ENCODE results near the gene COPG2. TPM values are rescaled to one million over a fixed set of nuclear protein-coding genes. Genes with fewer than 3 reads are reported as not detected.
"Not testable (repeated sequence)": the region's sequence is repeated elsewhere in the genome, so short reads cannot be mapped to it uniquely, and the experiment has no call there.

COPG2 gene
- total RNA-seq, 1 donor from 2014 or later, result 15.3 TPM

GRCh38 chr7:130529417-130529816 lies 139.1 kb downstream of the COPG2 start:
- Mint-ChIP-seq H3K27me3 (no peaks in the 10 kb centered on the region), H3K27ac (no peak overlapping the region), H3K4me3 (no peak overlapping the region), H3K36me3 (ENCODE audit: low read depth) (peaks cover 3% of the 10 kb centered on the region), H3K4me1 (no peaks in the 10 kb centered on the region), H3K9me3 (no peaks in the 10 kb centered on the region)
- CTCF ChIA-PET, result no interaction called here
- no peak for DNase-seq
- no peak for TF ChIP-seq CTCF (IDR thresholded peaks at IDR 0.05)
- intact Hi-C loops (cut with micrococcal nuclease), result no loop called here
- POLR2A ChIA-PET, result no interaction called here
- ATAC-seq (ENCODE audit: low read depth), result no peak

- H3K4me3 Mint-ChIP-seq; CTCF ChIA-PET; H3K36me3 Mint-ChIP-seq (ENCODE audit: low read depth); ATAC-seq (ENCODE audit: low read depth); POLR2A ChIA-PET; H3K9me3 Mint-ChIP-seq; H3K4me1 Mint-ChIP-seq; DNase-seq; H3K27me3 Mint-ChIP-seq; intact Hi-C loops (cut with micrococcal nuclease); H3K27ac Mint-ChIP-seq: not testable (repeated sequence)
Measured at GRCh38 chr7:130527752-130528355, 140.7 kb downstream of the COPG2 start.

GRCh38 chr7:130524628-130525027 lies 143.9 kb downstream of the COPG2 start:
- ChIA-PET POLR2A (no interaction called here), CTCF (no interaction called here)
- H3K4me1 Mint-ChIP-seq, result no peaks in the 10 kb centered on the region
- H3K9me3 Mint-ChIP-seq, result no peaks in the 10 kb centered on the region
- no peaks in the 10 kb centered on the region for H3K27me3 Mint-ChIP-seq
- H3K36me3 Mint-ChIP-seq (ENCODE audit: low read depth), result peaks cover 3% of the 10 kb centered on the region
- no peak overlapping the region for H3K27ac Mint-ChIP-seq
- intact Hi-C loops (cut with micrococcal nuclease), result no loop called here
- TF ChIP-seq CTCF (IDR thresholded peaks at IDR 0.05), result no peak
- no peak overlapping the region for H3K4me3 Mint-ChIP-seq
- DNase-seq (no peak), ATAC-seq (ENCODE audit: low read depth) (no peak)

- POLR2A ChIA-PET; H3K27ac Mint-ChIP-seq; CTCF ChIA-PET; H3K27me3 Mint-ChIP-seq; ATAC-seq (ENCODE audit: low read depth); H3K4me1 Mint-ChIP-seq; H3K9me3 Mint-ChIP-seq; intact Hi-C loops (cut with micrococcal nuclease); H3K36me3 Mint-ChIP-seq (ENCODE audit: low read depth); DNase-seq; H3K4me3 Mint-ChIP-seq: not testable (repeated sequence)
Measured at GRCh38 chr7:130523519-130524125, 144.9 kb downstream of the COPG2 start.

- Mint-ChIP-seq H3K9me3 (no peaks in the 10 kb centered on the region), H3K4me3 (no peak overlapping the region), H3K27ac (no peak overlapping the region), H3K4me1 (no peaks in the 10 kb centered on the region), H3K27me3 (no peaks in the 10 kb centered on the region), H3K36me3 (ENCODE audit: low read depth) (no peaks in the 10 kb centered on the region)
- ATAC-seq (ENCODE audit: low read depth), result no peak
- no peak for DNase-seq
- intact Hi-C loops (cut with micrococcal nuclease), result no loop called here
- CTCF ChIA-PET, result no interaction called here
- POLR2A ChIA-PET, result no interaction called here
- TF ChIP-seq CTCF (IDR thresholded peaks at IDR 0.05), result no peak
Measured at GRCh38 chr7:130521258-130521951, 147.1 kb downstream of the COPG2 start.

GRCh38 chr7:130515315-130516040 lies 153.1 kb downstream of the COPG2 start:
- ChIA-PET CTCF (no interaction called here), POLR2A (no interaction called here)
- intact Hi-C loops (cut with micrococcal nuclease), result no loop called here

More at GRCh38 chr7:130515315-130516040, 153.1 kb downstream of the COPG2 start:
- DNase-seq, result no peak
- Mint-ChIP-seq H3K4me1 (no peaks in the 10 kb centered on the region), H3K36me3 (ENCODE audit: low read depth) (no peaks in the 10 kb centered on the region), H3K27ac (no peak overlapping the region), H3K4me3 (no peak overlapping the region), H3K9me3 (no peaks in the 10 kb centered on the region), H3K27me3 (no peaks in the 10 kb centered on the region)
- TF ChIP-seq CTCF (IDR thresholded peaks at IDR 0.05), result no peak
- no peak for ATAC-seq (ENCODE audit: low read depth)

Measured in activated B cell treated with CpG ODN at 0.5 μM for 24 hours (primary cell).